ENCODE measurements around the gene SMARCAL1. TPM values are rescaled to one million over a fixed set of nuclear protein-coding genes. Genes with fewer than 3 reads are reported as not detected.
A peak's percentile ranks its signal among the peaks of the same experiment; 100 is the strongest.

SMARCAL1 gene
- total RNA-seq, 2 experiments from 2014 or later: 6.3 TPM

DNA sequence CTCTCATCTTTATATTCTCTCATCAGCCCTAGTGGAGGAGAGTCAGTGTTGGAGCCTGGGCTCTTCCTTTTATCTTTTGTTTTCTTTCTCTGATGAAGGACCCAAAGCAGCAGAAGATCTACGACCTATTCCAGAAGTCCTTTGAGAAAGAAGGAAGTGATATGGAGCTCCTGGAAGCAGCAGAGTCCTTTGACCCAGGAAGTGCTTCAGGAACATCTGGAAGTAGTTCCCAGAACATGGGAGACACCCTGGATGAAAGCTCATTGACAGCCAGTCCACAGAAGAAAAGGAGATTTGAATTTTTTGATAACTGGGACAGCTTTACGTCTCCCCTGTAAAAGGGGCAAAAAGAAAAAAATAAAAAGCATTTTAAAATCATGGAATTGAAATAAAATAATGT, 70.4 kb downstream of the SMARCAL1 start:
- H3K27ac ChIP-seq (ENCODE audit: low read depth in 1 of 2, low read length in 2 of 2): no peak overlapping the region
- peaks cover 50% of the 10 kb centered on the region for H3K36me3 Mint-ChIP-seq (ENCODE audit: low read depth)
- ChIA-PET POLR2A (interaction anchor here (1.3 kb wide), 1 partner anchor 16 kb away, joined by 4 read pairs; the partner anchor contains the start of gene RPL37A), CTCF (no interaction called here)
- TF ChIP-seq, protein P1, sequence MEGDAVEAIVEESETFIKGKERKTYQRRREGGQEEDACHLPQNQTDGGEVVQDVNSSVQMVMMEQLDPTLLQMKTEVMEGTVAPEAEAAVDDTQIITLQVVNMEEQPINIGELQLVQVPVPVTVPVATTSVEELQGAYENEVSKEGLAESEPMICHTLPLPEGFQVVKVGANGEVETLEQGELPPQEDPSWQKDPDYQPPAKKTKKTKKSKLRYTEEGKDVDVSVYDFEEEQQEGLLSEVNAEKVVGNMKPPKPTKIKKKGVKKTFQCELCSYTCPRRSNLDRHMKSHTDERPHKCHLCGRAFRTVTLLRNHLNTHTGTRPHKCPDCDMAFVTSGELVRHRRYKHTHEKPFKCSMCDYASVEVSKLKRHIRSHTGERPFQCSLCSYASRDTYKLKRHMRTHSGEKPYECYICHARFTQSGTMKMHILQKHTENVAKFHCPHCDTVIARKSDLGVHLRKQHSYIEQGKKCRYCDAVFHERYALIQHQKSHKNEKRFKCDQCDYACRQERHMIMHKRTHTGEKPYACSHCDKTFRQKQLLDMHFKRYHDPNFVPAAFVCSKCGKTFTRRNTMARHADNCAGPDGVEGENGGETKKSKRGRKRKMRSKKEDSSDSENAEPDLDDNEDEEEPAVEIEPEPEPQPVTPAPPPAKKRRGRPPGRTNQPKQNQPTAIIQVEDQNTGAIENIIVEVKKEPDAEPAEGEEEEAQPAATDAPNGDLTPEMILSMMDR (IDR thresholded peaks at IDR 0.05): no peak
- no peaks in the 10 kb centered on the region for H3K27me3 Mint-ChIP-seq
- ATAC-seq (ENCODE audit: poor library complexity) (no peak), DNase-seq (no peak)
- no peak overlapping the region for H3K4me3 Mint-ChIP-seq
- no peaks in the 10 kb centered on the region for H3K27me3 ChIP-seq (ENCODE audit: control insufficient read depth in 1 of 2, insufficient read depth in 2 of 2, low read length in 2 of 2)
- no peak overlapping the region for H3K4me3 ChIP-seq (ENCODE audit: low read length)
- no peaks in the 10 kb centered on the region for H3K4me1 Mint-ChIP-seq (ENCODE audit: low read depth)
- H3K36me3 ChIP-seq (ENCODE audit: insufficient read depth, low read length): peaks cover 40% of the 10 kb centered on the region
- no peaks in the 10 kb centered on the region for H3K4me1 ChIP-seq (ENCODE audit: insufficient read depth, low read length)
- no peak overlapping the region for H3K27ac Mint-ChIP-seq
- intact Hi-C loops (cut with DNase I, micrococcal nuclease): no loop called here
- no peaks in the 10 kb centered on the region for H3K9me3 ChIP-seq (ENCODE audit: control insufficient read depth in 1 of 2, insufficient read depth in 1 of 2, low read length in 2 of 2)
- no peaks in the 10 kb centered on the region for H3K9me3 Mint-ChIP-seq

DNA sequence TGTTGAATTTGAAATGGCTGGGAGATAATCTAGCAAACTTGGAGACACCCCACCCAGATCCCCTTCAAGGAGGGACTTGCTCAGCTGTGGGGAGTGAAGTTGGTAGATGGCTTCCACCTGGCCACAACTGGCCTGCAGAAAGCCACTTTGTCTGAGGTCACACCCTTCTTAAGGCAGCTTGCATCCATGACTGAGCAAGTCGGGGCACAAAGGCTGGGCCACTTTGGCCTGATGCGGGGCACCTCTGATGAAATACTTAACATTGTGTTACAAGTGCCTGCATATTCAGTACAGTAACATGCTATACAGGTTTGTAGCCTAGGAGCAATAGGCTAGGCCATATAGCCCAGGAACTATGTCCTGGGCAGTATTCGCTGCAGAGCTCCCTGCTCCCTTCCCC, 73.0 kb downstream of the SMARCAL1 start:
- Histone ChIP-seq H3K9me3 (ENCODE audit: control insufficient read depth in 1 of 2, insufficient read depth in 1 of 2, low read length in 2 of 2) (no peaks in the 10 kb centered on the region), H3K27me3 (ENCODE audit: control insufficient read depth in 1 of 2, insufficient read depth in 2 of 2, low read length in 2 of 2) (no peaks in the 10 kb centered on the region), H3K4me3 (ENCODE audit: low read length) (no peak overlapping the region), H3K27ac (ENCODE audit: low read depth in 1 of 2, low read length in 2 of 2) (no peak overlapping the region), H3K36me3 (ENCODE audit: insufficient read depth, low read length) (peaks cover 20% of the 10 kb centered on the region), H3K4me1 (ENCODE audit: insufficient read depth, low read length) (no peaks in the 10 kb centered on the region)
- no peak overlapping the region for H3K27ac Mint-ChIP-seq
- TF ChIP-seq, protein P1 (IDR thresholded peaks at IDR 0.05): no peak
- ATAC-seq (ENCODE audit: poor library complexity) (no peak), DNase-seq (no peak)
- intact Hi-C loops (cut with DNase I, micrococcal nuclease): no loop called here
- ChIA-PET POLR2A (no interaction called here), CTCF (no interaction called here)
- H3K27me3 Mint-ChIP-seq: no peaks in the 10 kb centered on the region
- H3K4me1 Mint-ChIP-seq (ENCODE audit: low read depth): no peaks in the 10 kb centered on the region
- no peaks in the 10 kb centered on the region for H3K9me3 Mint-ChIP-seq
- H3K4me3 Mint-ChIP-seq: no peak overlapping the region
- H3K36me3 Mint-ChIP-seq (ENCODE audit: low read depth): peaks cover 26% of the 10 kb centered on the region

DNA sequence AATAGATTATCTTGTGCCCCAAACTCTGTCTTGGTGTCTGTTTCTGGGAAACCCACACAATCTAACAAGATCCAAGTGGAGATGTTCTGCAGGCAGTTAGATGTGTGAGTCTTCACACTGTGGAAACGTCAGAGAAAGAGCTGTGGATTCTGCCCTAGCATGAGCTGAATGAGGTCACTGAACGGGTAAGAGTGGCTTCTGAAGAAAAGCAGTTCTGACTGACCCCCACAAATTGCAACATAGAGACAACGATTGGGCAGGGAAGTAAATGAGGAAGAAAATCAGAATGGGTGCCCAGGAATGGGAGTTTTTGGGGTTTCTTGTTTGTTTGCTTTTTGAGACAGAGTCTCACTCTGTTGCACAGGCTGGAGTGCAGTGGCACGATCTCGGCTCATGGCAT, 73.5 kb downstream of the SMARCAL1 start:
- no peak overlapping the region for H3K4me3 Mint-ChIP-seq
- H3K9me3 Mint-ChIP-seq: no peaks in the 10 kb centered on the region
- Histone ChIP-seq H3K9me3 (ENCODE audit: control insufficient read depth in 1 of 2, insufficient read depth in 1 of 2, low read length in 2 of 2) (no peaks in the 10 kb centered on the region), H3K4me3 (ENCODE audit: low read length) (no peak overlapping the region), H3K4me1 (ENCODE audit: insufficient read depth, low read length) (no peaks in the 10 kb centered on the region), H3K27ac (ENCODE audit: low read depth in 1 of 2, low read length in 2 of 2) (no peak overlapping the region), H3K36me3 (ENCODE audit: insufficient read depth, low read length) (peaks cover 15% of the 10 kb centered on the region), H3K27me3 (ENCODE audit: control insufficient read depth in 1 of 2, insufficient read depth in 2 of 2, low read length in 2 of 2) (no peaks in the 10 kb centered on the region)
- H3K4me1 Mint-ChIP-seq (ENCODE audit: low read depth): no peaks in the 10 kb centered on the region
- TF ChIP-seq, protein P1 (IDR thresholded peaks at IDR 0.05): no peak
- no peak overlapping the region for H3K27ac Mint-ChIP-seq
- peaks cover 21% of the 10 kb centered on the region for H3K36me3 Mint-ChIP-seq (ENCODE audit: low read depth)
- CTCF ChIA-PET: no interaction called here
- DNase-seq (peak in 2 of 14 experiments; percentile 48 to 58), ATAC-seq (ENCODE audit: poor library complexity) (no peak)
- intact Hi-C loops (cut with DNase I, micrococcal nuclease): no loop called here
- POLR2A ChIA-PET: no interaction called here
- no peaks in the 10 kb centered on the region for H3K27me3 Mint-ChIP-seq
